ENCODE measurements around the gene FBXW12.

- TF ChIP-seq POLR2AphosphoS5 (IDR thresholded peaks at IDR 0.05) (no peak), CTCF (IDR thresholded peaks at IDR 0.05; ENCODE audit: poor library complexity, severe bottlenecking) (no peak), TAF1 (IDR thresholded peaks at IDR 0.05; ENCODE audit: low read depth) (no peak), MXI1 (conservative IDR thresholded peaks at IDR 0.05; ENCODE audit: poor library complexity, severe bottlenecking) (no peak), SMC3 (conservative IDR thresholded peaks at IDR 0.05; ENCODE audit: poor library complexity) (no peak), EP300 (conservative IDR thresholded peaks at IDR 0.05; ENCODE audit: poor library complexity, severe bottlenecking) (no peak), RAD21 (conservative IDR thresholded peaks at IDR 0.05) (no peak)
These were observed 37.5 kb downstream of the FBXW12 start for GRCh38 chr3:48409291-48410201.
